Kasumi-1 (cell line): ENCODE results near the gene ADGRL3.

Experiments used
- DNase-seq, 2 experiments: peaks; one replicate each; lab custom pipeline; 2025; lab: John Stamatoyannopoulos, UW

ADGRL3 gene

DNA sequence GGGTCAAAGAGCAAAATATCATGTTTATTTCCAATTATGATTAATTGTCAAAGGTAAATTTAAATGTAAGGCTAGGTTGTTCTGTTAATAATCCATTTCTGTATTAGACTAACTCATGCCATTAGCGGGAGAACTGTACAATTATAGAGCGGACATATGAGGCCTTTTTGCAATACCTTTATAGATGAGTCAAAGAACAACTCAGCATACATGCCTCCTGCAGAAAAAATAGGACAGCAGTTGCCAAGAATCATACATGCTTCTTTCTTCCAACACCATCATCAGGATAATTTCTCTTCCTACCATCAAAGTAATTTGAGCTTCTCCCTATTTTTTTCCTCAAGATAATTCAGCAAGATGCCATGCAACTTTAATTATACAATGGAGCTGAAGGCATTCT lies 917.8 kb downstream of the ADGRL3 start:
- no peak for DNase-seq

- no peak for DNase-seq
Measured at GRCh38 chr4:62118558-62118957, 918.4 kb downstream of the ADGRL3 start.

- no peak for DNase-seq
Measured at GRCh38 chr4:62119195-62119594, 919.1 kb downstream of the ADGRL3 start.

DNA sequence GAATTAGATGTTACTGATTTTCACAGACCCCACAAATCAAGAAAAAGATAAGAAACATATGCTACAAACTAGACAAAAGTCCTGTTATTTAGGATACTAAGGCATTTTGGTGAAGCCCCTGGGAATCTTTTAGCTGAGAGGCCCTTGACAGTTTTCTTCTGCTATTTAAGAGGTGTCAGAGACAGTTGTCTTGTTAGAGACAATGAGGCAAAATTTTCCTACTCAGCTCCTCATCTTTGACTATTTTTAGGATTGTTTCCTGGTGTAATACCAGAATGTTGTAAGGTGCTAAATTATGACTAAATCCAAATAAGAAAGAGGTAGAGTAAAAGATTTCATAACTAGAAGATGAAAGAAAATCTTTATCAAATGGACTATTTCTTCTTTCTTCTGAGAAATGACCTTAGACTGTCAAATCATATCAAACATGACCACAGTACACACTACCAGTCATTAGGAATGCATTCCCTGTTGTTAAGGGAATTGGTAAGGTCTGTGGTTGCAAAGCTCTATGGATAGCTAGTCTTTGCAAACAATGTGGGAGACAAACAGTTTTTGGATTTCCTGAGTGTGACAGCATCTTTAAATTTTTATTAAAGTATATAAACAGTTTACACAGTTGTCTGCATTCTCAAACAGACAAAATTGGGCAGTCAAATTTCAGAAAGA lies 926.1 kb downstream of the ADGRL3 start:
- no peak for DNase-seq
